ENCODE results near the gene SLC35B2. TPM values are rescaled to one million over a fixed set of nuclear protein-coding genes. Genes with fewer than 3 reads are reported as not detected.

Gene SLC35B2
- polyA plus RNA-seq, 3 donors, result 17.4 to 54.0 (median 30.6) TPM

DNA sequence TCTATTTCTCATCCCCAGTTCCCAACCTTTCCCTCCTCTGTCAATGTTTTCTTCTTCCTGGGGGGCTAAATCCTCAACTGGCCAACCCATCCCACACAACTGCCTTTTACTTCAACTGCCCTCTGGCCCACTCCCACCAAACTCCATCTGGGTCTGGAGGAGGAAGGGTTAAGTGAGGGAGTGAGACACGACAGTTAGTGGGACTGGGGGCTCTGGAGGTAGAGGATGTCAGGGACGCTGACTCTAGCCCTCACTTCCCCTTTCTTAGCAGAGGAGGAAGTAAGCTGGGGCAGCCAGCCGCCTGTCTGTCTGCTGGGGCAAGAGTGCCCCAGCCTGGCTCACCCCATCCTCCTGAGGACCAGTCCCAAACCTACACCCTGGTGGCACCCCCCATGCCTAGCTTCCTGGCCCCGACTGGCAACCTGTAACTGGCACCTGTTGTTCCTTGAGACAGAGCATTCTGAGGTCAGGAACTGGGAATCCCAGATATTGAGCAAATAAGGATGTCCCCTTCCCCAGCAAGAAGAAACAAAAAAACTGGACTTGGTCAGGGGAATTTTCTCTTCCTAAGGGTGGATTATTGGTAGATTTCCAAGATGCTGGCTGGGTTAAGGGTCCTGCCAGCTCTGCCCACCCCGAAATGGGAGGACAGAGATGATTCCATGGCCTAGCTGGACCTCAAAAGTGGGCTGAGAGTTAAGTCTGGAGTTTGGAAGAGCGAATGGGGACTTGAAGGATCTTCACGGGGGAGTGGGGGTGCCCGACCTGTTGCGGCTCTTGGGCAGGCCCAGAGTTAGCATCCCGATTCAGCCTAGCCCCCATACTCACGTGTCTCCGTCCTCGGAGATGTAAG, 7.1 kb upstream of the SLC35B2 start:
- Histone ChIP-seq H3K27me3 (ENCODE audit: control insufficient read depth in 2 of 2, insufficient read depth in 2 of 2, low read length in 2 of 2) (peaks cover 7 to 15% of the 10 kb centered on the region in 2 donors), H3K9ac (ENCODE audit: insufficient read depth, low read length, poor library complexity, severe bottlenecking) (peak overlapping the region; percentile 96), H3K4me3 (replicated peaks in 1 of 3; ENCODE audit: low read depth in 2 of 3, low read length in 3 of 3) (peak overlapping the region; percentile 75 to 99 (median 90)), H3K27ac (ENCODE audit: low read depth in 1 of 2, low read length in 2 of 2) (peak overlapping the region; percentile 96 to 99), H4K20me1 (ENCODE audit: insufficient read depth, low read length) (peaks cover 59% of the 10 kb centered on the region), H3K4me2 (replicated peaks; ENCODE audit: extremely low read depth, low read length, poor library complexity, severe bottlenecking) (peak overlapping the region; percentile 98), H3K9me3 (replicated peaks in 1 of 2; ENCODE audit: control insufficient read depth in 1 of 2, insufficient read depth in 1 of 2, low read length in 2 of 2) (no peaks in the 10 kb centered on the region), H3K36me3 (replicated peaks in 1 of 2; ENCODE audit: control insufficient read depth in 1 of 2, insufficient read depth in 2 of 2, low read length in 2 of 2) (peaks cover 32 to 33% of the 10 kb centered on the region in 2 donors), H2AFZ (ENCODE audit: insufficient read depth, low read depth, low read length, poor library complexity, severe bottlenecking) (no peak overlapping the region), H3K79me2 (ENCODE audit: insufficient read depth, low read length) (peaks cover 57% of the 10 kb centered on the region), H3K4me1 (ENCODE audit: control insufficient read depth in 1 of 2, insufficient read depth in 2 of 2, low read length in 2 of 2) (peaks cover 38 to 53% of the 10 kb centered on the region in 2 donors)
- Mint-ChIP-seq H3K4me3 (peak overlapping the region; percentile 99), H3K27me3 (ENCODE audit: low read depth in 3 of 3) (peaks cover 12 to 20% (median 17%) of the 10 kb centered on the region in 3 donors), H3K27ac (peak overlapping the region; percentile 98 to 100 (median 99)), H3K36me3 (peaks cover 33 to 42% of the 10 kb centered on the region in 2 donors), H3K9me3 (no peaks in the 10 kb centered on the region), H3K4me1 (peaks cover 54% of the 10 kb centered on the region)
- DNase-seq, result peak; percentile 89 to 95 (median 94)
- intact Hi-C loops (cut with micrococcal nuclease), result loop anchor here (5.0 to 10.0 kb wide), 3 partner anchors 48 to 470 kb away; partner anchors contain the start of genes AARS2 (in 2 of the 2) and CDC5L (in 1 of the 2)
- WGBS (ENCODE audit: insufficient coverage), result 0% methylated on average over 9 of the region's 13 CpGs
- TF ChIP-seq, protein P1, sequence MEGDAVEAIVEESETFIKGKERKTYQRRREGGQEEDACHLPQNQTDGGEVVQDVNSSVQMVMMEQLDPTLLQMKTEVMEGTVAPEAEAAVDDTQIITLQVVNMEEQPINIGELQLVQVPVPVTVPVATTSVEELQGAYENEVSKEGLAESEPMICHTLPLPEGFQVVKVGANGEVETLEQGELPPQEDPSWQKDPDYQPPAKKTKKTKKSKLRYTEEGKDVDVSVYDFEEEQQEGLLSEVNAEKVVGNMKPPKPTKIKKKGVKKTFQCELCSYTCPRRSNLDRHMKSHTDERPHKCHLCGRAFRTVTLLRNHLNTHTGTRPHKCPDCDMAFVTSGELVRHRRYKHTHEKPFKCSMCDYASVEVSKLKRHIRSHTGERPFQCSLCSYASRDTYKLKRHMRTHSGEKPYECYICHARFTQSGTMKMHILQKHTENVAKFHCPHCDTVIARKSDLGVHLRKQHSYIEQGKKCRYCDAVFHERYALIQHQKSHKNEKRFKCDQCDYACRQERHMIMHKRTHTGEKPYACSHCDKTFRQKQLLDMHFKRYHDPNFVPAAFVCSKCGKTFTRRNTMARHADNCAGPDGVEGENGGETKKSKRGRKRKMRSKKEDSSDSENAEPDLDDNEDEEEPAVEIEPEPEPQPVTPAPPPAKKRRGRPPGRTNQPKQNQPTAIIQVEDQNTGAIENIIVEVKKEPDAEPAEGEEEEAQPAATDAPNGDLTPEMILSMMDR (IDR thresholded peaks at IDR 0.05), result no peak

DNA sequence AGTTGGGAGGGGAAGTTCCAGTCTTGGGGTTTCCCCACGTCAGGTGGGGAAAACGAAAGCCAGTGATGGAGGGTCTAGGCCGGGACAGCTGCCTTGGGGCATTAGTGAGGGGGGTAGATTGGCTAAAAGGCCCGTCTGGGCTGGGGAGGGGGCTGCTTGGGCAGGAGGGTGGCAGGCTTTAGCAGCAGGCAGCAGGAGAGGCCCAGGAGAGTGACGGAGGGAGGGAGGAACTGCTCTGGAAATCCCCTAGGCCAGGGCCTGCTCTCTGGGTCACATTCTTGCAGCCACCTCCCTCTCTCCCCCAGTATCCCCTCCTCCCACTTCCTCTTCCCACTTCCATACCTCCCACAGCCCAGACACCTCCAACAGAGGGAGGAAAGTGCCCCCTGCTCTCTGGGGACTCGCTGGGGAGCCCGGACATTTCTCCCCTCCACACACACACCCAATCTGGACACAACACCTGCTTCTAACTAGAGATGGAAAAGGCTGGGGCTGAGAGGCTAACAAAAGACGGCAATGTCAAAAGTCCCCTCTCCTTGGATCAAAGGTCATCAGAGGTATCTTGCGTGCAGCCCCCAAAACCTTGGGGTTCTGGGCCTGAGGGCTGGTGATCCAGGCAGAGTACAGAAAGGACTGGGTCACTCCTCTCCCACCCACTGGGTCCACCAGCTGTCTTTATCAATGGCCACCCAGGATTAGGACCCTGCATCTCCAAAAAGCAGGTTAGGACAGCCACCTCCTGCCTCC, 6.2 kb upstream of the SLC35B2 start:
- peak overlapping the region; percentile 99 for H3K4me3 Mint-ChIP-seq
- Histone ChIP-seq H3K36me3 (replicated peaks in 1 of 2; ENCODE audit: control insufficient read depth in 1 of 2, insufficient read depth in 2 of 2, low read length in 2 of 2) (peaks cover 41% of the 10 kb centered on the region in 2 donors), H4K20me1 (ENCODE audit: insufficient read depth, low read length) (peaks cover 68% of the 10 kb centered on the region), H3K9me3 (replicated peaks in 1 of 2; ENCODE audit: control insufficient read depth in 1 of 2, insufficient read depth in 1 of 2, low read length in 2 of 2) (no peaks in the 10 kb centered on the region), H3K79me2 (ENCODE audit: insufficient read depth, low read length) (peaks cover 57% of the 10 kb centered on the region), H3K4me2 (replicated peaks; ENCODE audit: extremely low read depth, low read length, poor library complexity, severe bottlenecking) (peak overlapping the region; percentile 98), H3K4me1 (ENCODE audit: control insufficient read depth in 1 of 2, insufficient read depth in 2 of 2, low read length in 2 of 2) (peaks cover 37 to 59% of the 10 kb centered on the region in 2 donors), H2AFZ (ENCODE audit: insufficient read depth, low read depth, low read length, poor library complexity, severe bottlenecking) (no peak overlapping the region), H3K9ac (ENCODE audit: insufficient read depth, low read length, poor library complexity, severe bottlenecking) (peak overlapping the region; percentile 96), H3K4me3 (replicated peaks in 1 of 3; ENCODE audit: low read depth in 2 of 3, low read length in 3 of 3) (peak overlapping the region; percentile 75 to 99 (median 90)), H3K27me3 (ENCODE audit: control insufficient read depth in 2 of 2, insufficient read depth in 2 of 2, low read length in 2 of 2) (peaks cover 0 to 7% of the 10 kb centered on the region in 2 donors), H3K27ac (ENCODE audit: low read depth in 1 of 2, low read length in 2 of 2) (peak overlapping the region; percentile 96 to 99)
- peak overlapping the region; percentile 98 to 100 (median 99) for H3K27ac Mint-ChIP-seq
- peaks cover 59% of the 10 kb centered on the region for H3K4me1 Mint-ChIP-seq
- peaks cover 3 to 11% (median 8%) of the 10 kb centered on the region in 3 donors for H3K27me3 Mint-ChIP-seq (ENCODE audit: low read depth in 3 of 3)
- TF ChIP-seq, protein P1 (IDR thresholded peaks at IDR 0.05), result no peak
- H3K9me3 Mint-ChIP-seq, result no peaks in the 10 kb centered on the region
- DNase-seq, result peak; percentile 81 to 91 (median 83)
- H3K36me3 Mint-ChIP-seq, result peaks cover 41 to 50% of the 10 kb centered on the region in 2 donors
- 0% methylated on average over 6 of the region's 9 CpGs for WGBS (ENCODE audit: insufficient coverage)
- intact Hi-C loops (cut with micrococcal nuclease), result loop anchor here in 1 of 2 donors (10.0 kb wide), 1 partner anchor 469 kb away; no protein-coding TSS in a partner anchor

Data from CD14-positive monocyte (primary cell).